ENCODE measurements around the gene MAVS. TPM values are rescaled to one million over a fixed set of nuclear protein-coding genes. Genes with fewer than 3 reads are reported as not detected.
A peak's percentile ranks its signal among the peaks of the same experiment; 100 is the strongest.

MAVS gene
- total RNA-seq, 1 experiment from 2014 or later, result 23.4 TPM

DNA sequence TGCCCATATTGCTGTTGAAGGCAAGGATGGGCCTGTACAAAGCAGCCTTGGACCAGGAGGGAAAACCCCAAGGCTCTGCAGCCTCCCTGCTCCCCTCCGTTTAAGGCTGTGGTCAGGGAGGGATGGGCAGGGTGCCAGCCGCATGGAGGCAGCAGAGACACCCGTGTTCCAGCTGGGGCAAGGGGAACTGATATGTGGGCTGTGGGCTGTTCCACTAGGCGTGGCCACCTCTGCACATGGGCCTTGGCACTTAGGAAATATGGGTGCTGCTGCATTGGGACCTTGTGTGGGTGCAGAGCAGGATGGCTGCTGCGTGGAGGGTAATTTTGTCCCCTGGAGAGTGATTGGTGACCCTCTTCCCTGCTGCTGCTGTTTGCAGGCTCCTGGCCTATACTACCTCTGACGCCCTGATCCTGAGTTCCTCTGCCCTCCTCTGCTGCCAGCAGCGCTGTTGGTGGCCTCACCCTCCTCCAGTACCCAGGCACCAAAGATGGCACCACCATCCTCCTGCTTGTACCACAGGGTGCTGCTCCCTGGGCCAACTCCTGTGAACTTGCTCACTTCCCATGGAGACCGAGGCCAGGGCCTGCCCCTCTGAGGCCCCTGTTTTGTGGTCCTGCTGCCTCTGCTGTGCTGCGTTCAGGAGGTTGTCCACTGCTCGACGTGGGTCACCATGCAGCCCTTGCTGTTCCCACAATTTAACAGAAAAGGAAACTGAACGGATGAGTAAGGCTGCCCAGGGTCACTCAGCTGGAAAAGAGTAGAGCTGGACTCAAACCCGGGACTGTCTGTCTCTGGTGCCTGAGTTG is 77.9 kb downstream of the MAVS start:
- DNase-seq (ENCODE audit: low spot score) (no peak), ATAC-seq (no peak)
- ChIA-PET POLR2A (no interaction called here), CTCF (interaction anchor here (0.8 to 6.7 kb wide), 3 partner anchors 70 to 147 kb away, joined by 3 to 55 read pairs (median 3); no protein-coding TSS in a partner anchor)
- Mint-ChIP-seq H3K9me3 (no peaks in the 10 kb centered on the region), H3K27ac (peak overlapping the region; percentile 60; the same call in 1 of the 2 replicates), H3K36me3 (peaks cover 36% of the 10 kb centered on the region), H3K4me1 (peaks cover 33% of the 10 kb centered on the region), H3K4me3 (no peak overlapping the region), H3K27me3 (ENCODE audit: low read depth) (no peaks in the 10 kb centered on the region)
- TF ChIP-seq, protein P1, sequence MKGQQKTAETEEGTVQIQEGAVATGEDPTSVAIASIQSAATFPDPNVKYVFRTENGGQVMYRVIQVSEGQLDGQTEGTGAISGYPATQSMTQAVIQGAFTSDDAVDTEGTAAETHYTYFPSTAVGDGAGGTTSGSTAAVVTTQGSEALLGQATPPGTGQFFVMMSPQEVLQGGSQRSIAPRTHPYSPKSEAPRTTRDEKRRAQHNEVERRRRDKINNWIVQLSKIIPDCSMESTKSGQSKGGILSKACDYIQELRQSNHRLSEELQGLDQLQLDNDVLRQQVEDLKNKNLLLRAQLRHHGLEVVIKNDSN (CRISPR knock-in tag; IDR thresholded peaks at IDR 0.05), result no peak
- TF ChIP-seq MYBL2 (CRISPR knock-in tag; IDR thresholded peaks at IDR 0.05), result no peak
- TF ChIP-seq, protein P2, sequence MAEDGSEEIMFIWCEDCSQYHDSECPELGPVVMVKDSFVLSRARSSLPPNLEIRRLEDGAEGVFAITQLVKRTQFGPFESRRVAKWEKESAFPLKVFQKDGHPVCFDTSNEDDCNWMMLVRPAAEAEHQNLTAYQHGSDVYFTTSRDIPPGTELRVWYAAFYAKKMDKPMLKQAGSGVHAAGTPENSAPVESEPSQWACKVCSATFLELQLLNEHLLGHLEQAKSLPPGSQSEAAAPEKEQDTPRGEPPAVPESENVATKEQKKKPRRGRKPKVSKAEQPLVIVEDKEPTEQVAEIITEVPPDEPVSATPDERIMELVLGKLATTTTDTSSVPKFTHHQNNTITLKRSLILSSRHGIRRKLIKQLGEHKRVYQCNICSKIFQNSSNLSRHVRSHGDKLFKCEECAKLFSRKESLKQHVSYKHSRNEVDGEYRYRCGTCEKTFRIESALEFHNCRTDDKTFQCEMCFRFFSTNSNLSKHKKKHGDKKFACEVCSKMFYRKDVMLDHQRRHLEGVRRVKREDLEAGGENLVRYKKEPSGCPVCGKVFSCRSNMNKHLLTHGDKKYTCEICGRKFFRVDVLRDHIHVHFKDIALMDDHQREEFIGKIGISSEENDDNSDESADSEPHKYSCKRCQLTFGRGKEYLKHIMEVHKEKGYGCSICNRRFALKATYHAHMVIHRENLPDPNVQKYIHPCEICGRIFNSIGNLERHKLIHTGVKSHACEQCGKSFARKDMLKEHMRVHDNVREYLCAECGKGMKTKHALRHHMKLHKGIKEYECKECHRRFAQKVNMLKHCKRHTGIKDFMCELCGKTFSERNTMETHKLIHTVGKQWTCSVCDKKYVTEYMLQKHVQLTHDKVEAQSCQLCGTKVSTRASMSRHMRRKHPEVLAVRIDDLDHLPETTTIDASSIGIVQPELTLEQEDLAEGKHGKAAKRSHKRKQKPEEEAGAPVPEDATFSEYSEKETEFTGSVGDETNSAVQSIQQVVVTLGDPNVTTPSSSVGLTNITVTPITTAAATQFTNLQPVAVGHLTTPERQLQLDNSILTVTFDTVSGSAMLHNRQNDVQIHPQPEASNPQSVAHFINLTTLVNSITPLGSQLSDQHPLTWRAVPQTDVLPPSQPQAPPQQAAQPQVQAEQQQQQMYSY (CRISPR knock-in tag; IDR thresholded peaks at IDR 0.05), result no peak
- TF ChIP-seq NR1H2 (CRISPR knock-in tag; IDR thresholded peaks at IDR 0.05), result no peak
- TF ChIP-seq, protein P3, sequence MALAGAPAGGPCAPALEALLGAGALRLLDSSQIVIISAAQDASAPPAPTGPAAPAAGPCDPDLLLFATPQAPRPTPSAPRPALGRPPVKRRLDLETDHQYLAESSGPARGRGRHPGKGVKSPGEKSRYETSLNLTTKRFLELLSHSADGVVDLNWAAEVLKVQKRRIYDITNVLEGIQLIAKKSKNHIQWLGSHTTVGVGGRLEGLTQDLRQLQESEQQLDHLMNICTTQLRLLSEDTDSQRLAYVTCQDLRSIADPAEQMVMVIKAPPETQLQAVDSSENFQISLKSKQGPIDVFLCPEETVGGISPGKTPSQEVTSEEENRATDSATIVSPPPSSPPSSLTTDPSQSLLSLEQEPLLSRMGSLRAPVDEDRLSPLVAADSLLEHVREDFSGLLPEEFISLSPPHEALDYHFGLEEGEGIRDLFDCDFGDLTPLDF (CRISPR knock-in tag; IDR thresholded peaks at IDR 0.05), result no peak
- TF ChIP-seq, protein P4, sequence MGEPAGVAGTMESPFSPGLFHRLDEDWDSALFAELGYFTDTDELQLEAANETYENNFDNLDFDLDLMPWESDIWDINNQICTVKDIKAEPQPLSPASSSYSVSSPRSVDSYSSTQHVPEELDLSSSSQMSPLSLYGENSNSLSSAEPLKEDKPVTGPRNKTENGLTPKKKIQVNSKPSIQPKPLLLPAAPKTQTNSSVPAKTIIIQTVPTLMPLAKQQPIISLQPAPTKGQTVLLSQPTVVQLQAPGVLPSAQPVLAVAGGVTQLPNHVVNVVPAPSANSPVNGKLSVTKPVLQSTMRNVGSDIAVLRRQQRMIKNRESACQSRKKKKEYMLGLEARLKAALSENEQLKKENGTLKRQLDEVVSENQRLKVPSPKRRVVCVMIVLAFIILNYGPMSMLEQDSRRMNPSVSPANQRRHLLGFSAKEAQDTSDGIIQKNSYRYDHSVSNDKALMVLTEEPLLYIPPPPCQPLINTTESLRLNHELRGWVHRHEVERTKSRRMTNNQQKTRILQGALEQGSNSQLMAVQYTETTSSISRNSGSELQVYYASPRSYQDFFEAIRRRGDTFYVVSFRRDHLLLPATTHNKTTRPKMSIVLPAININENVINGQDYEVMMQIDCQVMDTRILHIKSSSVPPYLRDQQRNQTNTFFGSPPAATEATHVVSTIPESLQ (CRISPR knock-in tag; IDR thresholded peaks at IDR 0.05), result no peak
- TF ChIP-seq, protein P5, sequence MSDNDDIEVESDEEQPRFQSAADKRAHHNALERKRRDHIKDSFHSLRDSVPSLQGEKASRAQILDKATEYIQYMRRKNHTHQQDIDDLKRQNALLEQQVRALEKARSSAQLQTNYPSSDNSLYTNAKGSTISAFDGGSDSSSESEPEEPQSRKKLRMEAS (CRISPR knock-in tag; IDR thresholded peaks at IDR 0.05), result no peak

DNA sequence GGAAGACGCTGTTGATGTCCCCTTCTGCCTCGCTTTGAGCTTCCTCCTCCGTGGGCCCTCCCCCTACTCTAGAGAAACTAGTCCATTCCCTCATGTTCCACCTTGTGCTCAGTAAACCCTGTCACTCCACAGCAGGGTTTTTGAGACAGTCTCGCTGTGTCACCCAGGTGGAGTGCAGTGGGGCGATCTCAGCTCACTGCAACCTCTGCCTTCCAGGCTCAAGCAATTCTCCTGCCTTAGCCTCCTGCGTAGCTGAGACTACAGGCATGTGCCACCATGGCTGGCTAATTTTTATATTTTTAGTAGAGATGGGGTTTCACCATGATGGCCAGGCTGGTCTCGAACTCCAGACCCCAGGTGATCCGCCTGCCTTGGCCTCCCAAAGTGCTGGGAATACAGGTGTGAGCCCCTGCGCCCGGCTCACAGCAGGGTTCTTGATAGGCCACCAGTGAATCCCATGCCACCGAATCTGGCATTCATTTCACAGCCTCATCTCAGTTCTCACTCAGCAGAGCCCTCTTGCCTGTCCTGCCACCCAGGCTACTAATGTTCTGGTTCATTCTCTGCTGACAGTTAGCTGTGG is 78.6 kb downstream of the MAVS start:
- POLR2A ChIA-PET, result interaction anchor here (1.1 kb wide), 1 partner anchor 29 kb away, joined by 3 read pairs; no protein-coding TSS in a partner anchor
- H3K9me3 Mint-ChIP-seq, result no peaks in the 10 kb centered on the region
- no peak overlapping the region for H3K4me3 Mint-ChIP-seq
- peaks cover 30% of the 10 kb centered on the region for H3K36me3 Mint-ChIP-seq
- H3K27ac Mint-ChIP-seq, result peak overlapping the region; percentile 84
- no peaks in the 10 kb centered on the region for H3K27me3 Mint-ChIP-seq (ENCODE audit: low read depth)
- peaks cover 33% of the 10 kb centered on the region for H3K4me1 Mint-ChIP-seq
- CTCF ChIA-PET, result interaction anchor here (0.8 to 6.7 kb wide), 4 partner anchors 71 to 167 kb away, joined by 3 to 55 read pairs (median 5); no protein-coding TSS in a partner anchor
- DNase-seq (ENCODE audit: low spot score) (no peak), ATAC-seq (no peak)
- TF ChIP-seq NR1H2 (CRISPR knock-in tag; IDR thresholded peaks at IDR 0.05) (no peak), ESRRA (CRISPR knock-in tag; IDR thresholded peaks at IDR 0.05; ENCODE audit: borderline replicate concordance) (no peak)
- TF ChIP-seq, protein P3 (CRISPR knock-in tag; IDR thresholded peaks at IDR 0.05), result no peak
- TF ChIP-seq, protein P6, sequence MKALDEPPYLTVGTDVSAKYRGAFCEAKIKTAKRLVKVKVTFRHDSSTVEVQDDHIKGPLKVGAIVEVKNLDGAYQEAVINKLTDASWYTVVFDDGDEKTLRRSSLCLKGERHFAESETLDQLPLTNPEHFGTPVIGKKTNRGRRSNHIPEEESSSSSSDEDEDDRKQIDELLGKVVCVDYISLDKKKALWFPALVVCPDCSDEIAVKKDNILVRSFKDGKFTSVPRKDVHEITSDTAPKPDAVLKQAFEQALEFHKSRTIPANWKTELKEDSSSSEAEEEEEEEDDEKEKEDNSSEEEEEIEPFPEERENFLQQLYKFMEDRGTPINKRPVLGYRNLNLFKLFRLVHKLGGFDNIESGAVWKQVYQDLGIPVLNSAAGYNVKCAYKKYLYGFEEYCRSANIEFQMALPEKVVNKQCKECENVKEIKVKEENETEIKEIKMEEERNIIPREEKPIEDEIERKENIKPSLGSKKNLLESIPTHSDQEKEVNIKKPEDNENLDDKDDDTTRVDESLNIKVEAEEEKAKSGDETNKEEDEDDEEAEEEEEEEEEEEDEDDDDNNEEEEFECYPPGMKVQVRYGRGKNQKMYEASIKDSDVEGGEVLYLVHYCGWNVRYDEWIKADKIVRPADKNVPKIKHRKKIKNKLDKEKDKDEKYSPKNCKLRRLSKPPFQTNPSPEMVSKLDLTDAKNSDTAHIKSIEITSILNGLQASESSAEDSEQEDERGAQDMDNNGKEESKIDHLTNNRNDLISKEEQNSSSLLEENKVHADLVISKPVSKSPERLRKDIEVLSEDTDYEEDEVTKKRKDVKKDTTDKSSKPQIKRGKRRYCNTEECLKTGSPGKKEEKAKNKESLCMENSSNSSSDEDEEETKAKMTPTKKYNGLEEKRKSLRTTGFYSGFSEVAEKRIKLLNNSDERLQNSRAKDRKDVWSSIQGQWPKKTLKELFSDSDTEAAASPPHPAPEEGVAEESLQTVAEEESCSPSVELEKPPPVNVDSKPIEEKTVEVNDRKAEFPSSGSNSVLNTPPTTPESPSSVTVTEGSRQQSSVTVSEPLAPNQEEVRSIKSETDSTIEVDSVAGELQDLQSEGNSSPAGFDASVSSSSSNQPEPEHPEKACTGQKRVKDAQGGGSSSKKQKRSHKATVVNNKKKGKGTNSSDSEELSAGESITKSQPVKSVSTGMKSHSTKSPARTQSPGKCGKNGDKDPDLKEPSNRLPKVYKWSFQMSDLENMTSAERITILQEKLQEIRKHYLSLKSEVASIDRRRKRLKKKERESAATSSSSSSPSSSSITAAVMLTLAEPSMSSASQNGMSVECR (CRISPR knock-in tag; IDR thresholded peaks at IDR 0.05; ENCODE audit: borderline replicate concordance), result no peak
- TF ChIP-seq, protein P7, sequence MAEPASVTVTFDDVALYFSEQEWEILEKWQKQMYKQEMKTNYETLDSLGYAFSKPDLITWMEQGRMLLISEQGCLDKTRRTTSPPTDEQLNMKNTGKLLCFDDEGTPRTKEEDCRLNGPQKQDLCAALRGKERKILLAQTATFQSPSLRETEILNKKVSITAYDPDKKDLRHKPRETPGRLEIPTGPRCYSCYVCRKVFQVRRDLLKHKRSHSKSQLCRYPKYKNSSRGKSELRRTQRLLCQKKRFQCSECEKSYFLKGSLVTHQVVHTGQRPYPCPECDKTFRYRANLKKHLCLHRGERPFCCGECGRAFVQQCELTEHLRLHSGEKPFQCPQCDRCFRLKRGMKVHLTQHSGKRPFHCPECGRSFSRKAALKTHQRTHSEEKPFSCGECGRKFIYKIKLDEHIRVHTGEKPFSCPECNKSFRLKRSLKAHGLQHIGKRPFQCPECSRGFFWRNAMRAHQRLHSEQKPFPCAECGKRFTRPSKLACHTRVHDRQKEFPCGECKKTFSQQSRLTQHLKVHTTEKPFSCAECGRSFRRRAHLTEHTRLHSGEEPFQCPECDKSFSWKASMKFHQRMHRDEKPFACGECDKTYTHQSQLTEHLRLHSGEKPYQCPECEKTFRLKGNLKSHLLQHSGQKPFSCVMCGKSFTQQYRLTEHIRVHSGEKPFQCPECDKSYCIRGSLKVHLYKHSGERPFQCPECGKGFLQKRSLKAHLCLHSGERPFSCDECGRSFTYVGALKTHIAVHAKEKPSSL (CRISPR knock-in tag; conservative IDR thresholded peaks at IDR 0.05), result no peak
- TF ChIP-seq, protein P8, sequence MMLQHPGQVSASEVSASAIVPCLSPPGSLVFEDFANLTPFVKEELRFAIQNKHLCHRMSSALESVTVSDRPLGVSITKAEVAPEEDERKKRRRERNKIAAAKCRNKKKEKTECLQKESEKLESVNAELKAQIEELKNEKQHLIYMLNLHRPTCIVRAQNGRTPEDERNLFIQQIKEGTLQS (CRISPR knock-in tag; conservative IDR thresholded peaks at IDR 0.05), result no peak
